ENCODE measurements around the gene MAPK7.

- TF ChIP-seq POLR2AphosphoS5 (IDR thresholded peaks at IDR 0.05; ENCODE audit: low read depth, low read length) (no peak), POLR2A (IDR thresholded peaks at IDR 0.05; ENCODE audit: low read depth, low read length) (no peak)
Observed at GRCh38 chr17:19431691-19432090, 53.4 kb downstream of the MAPK7 start.

Measured in GM12891 (cell line).